DND-41 (cell line): ENCODE data around the gene WDR36.

Experiments used
- EZH2 ChIP-seq: IDR thresholded peaks from 3 replicates; pipeline ENCODE4 v1.6.1; 2012; ENCODE audit warnings: borderline replicate concordance, low read depth, mild to moderate bottlenecking, moderate library complexity, low read length, inconsistent platforms; ENCODE audit not compliant: severe bottlenecking
- TF ChIP-seq, protein P1 (sequence below): IDR thresholded peaks from 2 replicates; pipeline ENCODE4 v1.5.1; 2012; ENCODE audit warnings: borderline replicate concordance, low read length, moderate library complexity, mild to moderate bottlenecking; ENCODE audit not compliant: poor library complexity, severe bottlenecking; ENCODE audit errors: extremely low read depth

DNA sequence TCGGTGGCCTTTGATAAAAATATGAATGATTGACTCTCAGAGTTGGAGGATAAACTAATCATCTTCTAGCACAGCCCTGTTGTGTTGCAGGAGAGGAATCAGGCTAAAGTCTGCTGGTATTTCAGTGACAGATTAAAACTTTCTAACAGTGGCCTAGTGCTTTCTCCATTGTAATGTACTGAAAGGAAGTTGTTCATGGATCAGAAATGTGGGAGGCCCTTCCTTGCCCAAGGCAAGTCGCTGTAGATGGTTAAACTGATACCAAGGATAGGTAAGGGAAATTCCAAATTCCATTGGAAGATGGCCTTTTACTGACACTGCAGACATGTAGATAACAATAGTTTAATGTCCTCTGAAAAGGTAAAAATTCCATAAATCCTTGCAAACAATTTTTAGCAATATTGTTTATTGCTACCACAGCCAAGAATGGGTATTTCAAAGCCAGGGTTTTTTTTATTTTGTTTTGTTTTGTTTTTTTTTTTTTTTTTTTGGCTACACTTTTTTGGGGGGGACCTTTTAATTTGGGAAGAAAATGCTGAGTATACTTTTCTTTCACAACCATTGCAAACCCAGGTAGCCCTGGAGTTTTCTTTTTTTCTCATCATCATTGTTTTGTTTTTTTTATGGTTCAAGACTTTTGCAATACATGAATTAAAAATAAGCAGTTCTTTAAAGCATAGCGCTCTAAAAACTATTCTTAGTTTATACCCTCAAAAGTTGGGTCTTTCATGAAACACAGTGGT, 35.5 kb downstream of the WDR36 start:
- TF ChIP-seq EZH2 = no peak
- TF ChIP-seq, protein P1, sequence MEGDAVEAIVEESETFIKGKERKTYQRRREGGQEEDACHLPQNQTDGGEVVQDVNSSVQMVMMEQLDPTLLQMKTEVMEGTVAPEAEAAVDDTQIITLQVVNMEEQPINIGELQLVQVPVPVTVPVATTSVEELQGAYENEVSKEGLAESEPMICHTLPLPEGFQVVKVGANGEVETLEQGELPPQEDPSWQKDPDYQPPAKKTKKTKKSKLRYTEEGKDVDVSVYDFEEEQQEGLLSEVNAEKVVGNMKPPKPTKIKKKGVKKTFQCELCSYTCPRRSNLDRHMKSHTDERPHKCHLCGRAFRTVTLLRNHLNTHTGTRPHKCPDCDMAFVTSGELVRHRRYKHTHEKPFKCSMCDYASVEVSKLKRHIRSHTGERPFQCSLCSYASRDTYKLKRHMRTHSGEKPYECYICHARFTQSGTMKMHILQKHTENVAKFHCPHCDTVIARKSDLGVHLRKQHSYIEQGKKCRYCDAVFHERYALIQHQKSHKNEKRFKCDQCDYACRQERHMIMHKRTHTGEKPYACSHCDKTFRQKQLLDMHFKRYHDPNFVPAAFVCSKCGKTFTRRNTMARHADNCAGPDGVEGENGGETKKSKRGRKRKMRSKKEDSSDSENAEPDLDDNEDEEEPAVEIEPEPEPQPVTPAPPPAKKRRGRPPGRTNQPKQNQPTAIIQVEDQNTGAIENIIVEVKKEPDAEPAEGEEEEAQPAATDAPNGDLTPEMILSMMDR = no peak
